HepG2 (cell line): ENCODE data around the gene IGF2. TPM values are rescaled to one million over a fixed set of nuclear protein-coding genes. Genes with fewer than 3 reads are reported as not detected.

ENCODE experiments used
- CBX5 ChIP-seq: sonication (generic); formaldehyde crosslinking; IDR thresholded peaks from 2 replicates; pipeline ENCODE4 v1.4.0; 2020; ENCODE audit warnings: missing genetic modification reagents, borderline replicate concordance
- CENPX ChIP-seq: sonication (generic); formaldehyde crosslinking; IDR thresholded peaks from 2 replicates; pipeline ENCODE4 v1.9.0; 2021; ENCODE audit warnings: mild to moderate bottlenecking, missing genetic modification reagents, moderate library complexity
- HOXA7 ChIP-seq: sonication (generic); formaldehyde crosslinking; IDR thresholded peaks from 2 replicates; pipeline ENCODE4 v1.8.1; 2022; ENCODE audit warnings: mild to moderate bottlenecking, missing genetic modification reagents, moderate library complexity
- MAFK ChIP-seq, 2 experiments: IDR thresholded peaks in 1 of 2; conservative IDR thresholded peaks in 1 of 2; 2 replicates each; pipeline ENCODE4 v1.6.1; 2011; ENCODE audit warnings: improper control_type of control experiment in 2 of 2, low read length in 2 of 2
- MYNN ChIP-seq: sonication (generic); formaldehyde crosslinking; IDR thresholded peaks from 2 replicates; pipeline ENCODE4 v1.4.0; 2020; ENCODE audit warnings: mild to moderate bottlenecking, low read depth, missing genetic modification reagents
- NKX3-1 ChIP-seq: sonication (generic); formaldehyde crosslinking; IDR thresholded peaks from 2 replicates; pipeline ENCODE4 v1.5.0; 2020; ENCODE audit warnings: missing genetic modification reagents
- NRL ChIP-seq: sonication (generic); formaldehyde crosslinking; IDR thresholded peaks from 2 replicates; pipeline ENCODE4 v1.5.0; 2020; ENCODE audit warnings: missing genetic modification reagents, mild to moderate bottlenecking, moderate library complexity, borderline replicate concordance
- REL ChIP-seq: sonication (generic); formaldehyde crosslinking; conservative IDR thresholded peaks from 2 replicates; pipeline ENCODE4 v1.8.0; 2022; ENCODE audit warnings: mild to moderate bottlenecking, missing genetic modification reagents, moderate library complexity
- SNAI1 ChIP-seq: sonication (generic); formaldehyde crosslinking; IDR thresholded peaks from 2 replicates; pipeline ENCODE4 v1.5.0; 2020; ENCODE audit warnings: mild to moderate bottlenecking, missing genetic modification reagents, borderline replicate concordance
- XRCC5 ChIP-seq: fragments of 200-400 bp; formaldehyde crosslinking; optimal IDR thresholded peaks from 2 replicates; pipeline ENCODE3; 2017; ENCODE audit warnings: mild to moderate bottlenecking, low read length
- ZMYM2 ChIP-seq: sonication (generic); formaldehyde crosslinking; IDR thresholded peaks from 2 replicates; pipeline ENCODE4 v1.8.0; 2022; ENCODE audit warnings: mild to moderate bottlenecking, missing genetic modification reagents
- ZNF672 ChIP-seq: sonication (generic); formaldehyde crosslinking; IDR thresholded peaks from 2 replicates; pipeline ENCODE4 v1.8.1; 2022; ENCODE audit warnings: missing genetic modification reagents
- ZSCAN31 ChIP-seq: sonication (generic); formaldehyde crosslinking; IDR thresholded peaks from 2 replicates; pipeline ENCODE4 v1.5.0; 2020; ENCODE audit warnings: low read depth, mild to moderate bottlenecking, missing genetic modification reagents
- polyA plus RNA-seq, 8 experiments: library from polyadenylated mRNA; depleted of rRNA in 3 of 8; stranded (reverse) in 7 of 8; unstranded in 1 of 8; fragments of >200 nt; fragmentation: Illumina TruSeq in 4 of 8; extraction: Trizol in 4 of 8; gene quantifications; 2 replicates each; pipeline versions ENCODE4 v1.2.1 to v1.2.3, GENCODE V29; 2011 to 2016; ENCODE audit warnings: low read depth in 4 of 8, missing spikeins in 1 of 8, mixed read lengths in 1 of 8; ENCODE audit not compliant: insufficient read depth in 1 of 8
- total RNA-seq, 5 experiments: library from RNA; depleted of rRNA; stranded (reverse); fragments of >200 nt; fragmentation: Illumina TruSeq; extraction: Trizol; gene quantifications; 2 replicates each; pipeline ENCODE4 v1.2.3, GENCODE V29; 2016; ENCODE audit warnings: low read depth in 1 of 5
- TF ChIP-seq, protein P1 (sequence below): sonication (generic); formaldehyde crosslinking; IDR thresholded peaks from 2 replicates; pipeline ENCODE4 v1.4.0; 2020; ENCODE audit warnings: mild to moderate bottlenecking, missing genetic modification reagents
- TF ChIP-seq, protein P2 (sequence below): IDR thresholded peaks from 2 replicates; pipeline ENCODE4 v1.6.1; 2016; ENCODE audit warnings: missing compliant biosample characterization, missing genetic modification reagents, borderline replicate concordance
- TF ChIP-seq, protein P3 (sequence below): fragments of 450-650 bp; IDR thresholded peaks from 2 replicates; pipeline ENCODE4 v1.6.1; 2017
- TF ChIP-seq, protein P4 (sequence below): sonication (generic); formaldehyde crosslinking; IDR thresholded peaks from 2 replicates; pipeline ENCODE4 v1.4.0; 2020; ENCODE audit warnings: missing genetic modification reagents, borderline replicate concordance

IGF2 gene
- total and polyA plus RNA-seq, 2 of the 13 experiments (the other 11 are each of a cell fraction or from before 2014, with no cell fraction given): 79.1 to 254 TPM

DNA sequence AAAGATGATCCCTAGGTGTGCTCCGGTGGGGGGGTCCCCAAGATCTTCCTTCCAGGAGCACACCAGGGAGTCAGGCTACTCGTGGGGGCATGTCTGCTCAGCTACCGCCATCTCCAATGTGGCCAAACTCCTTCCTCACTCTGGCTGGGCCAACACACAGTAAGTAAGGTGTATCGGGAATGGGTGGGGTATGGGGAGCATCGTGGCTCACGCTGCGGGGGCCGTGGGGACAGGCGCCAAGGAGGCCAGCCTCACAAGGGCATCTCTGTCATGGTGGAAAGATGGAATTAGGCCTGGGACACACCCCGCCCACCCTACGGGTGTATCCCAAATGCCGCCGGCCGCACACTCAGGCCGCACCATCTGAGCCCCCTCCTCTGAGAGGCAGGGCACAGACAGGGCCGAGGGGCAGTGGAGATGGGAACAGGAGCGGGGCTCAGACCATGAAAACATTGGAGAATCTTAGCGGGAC lies 8.3 kb downstream of the IGF2 start (continued):
- TF ChIP-seq SNAI1 (CRISPR knock-in tag): no peak
- peak; percentile 18; the same call in 1 of the 2 replicates for TF ChIP-seq NRL
- TF ChIP-seq, protein P1, sequence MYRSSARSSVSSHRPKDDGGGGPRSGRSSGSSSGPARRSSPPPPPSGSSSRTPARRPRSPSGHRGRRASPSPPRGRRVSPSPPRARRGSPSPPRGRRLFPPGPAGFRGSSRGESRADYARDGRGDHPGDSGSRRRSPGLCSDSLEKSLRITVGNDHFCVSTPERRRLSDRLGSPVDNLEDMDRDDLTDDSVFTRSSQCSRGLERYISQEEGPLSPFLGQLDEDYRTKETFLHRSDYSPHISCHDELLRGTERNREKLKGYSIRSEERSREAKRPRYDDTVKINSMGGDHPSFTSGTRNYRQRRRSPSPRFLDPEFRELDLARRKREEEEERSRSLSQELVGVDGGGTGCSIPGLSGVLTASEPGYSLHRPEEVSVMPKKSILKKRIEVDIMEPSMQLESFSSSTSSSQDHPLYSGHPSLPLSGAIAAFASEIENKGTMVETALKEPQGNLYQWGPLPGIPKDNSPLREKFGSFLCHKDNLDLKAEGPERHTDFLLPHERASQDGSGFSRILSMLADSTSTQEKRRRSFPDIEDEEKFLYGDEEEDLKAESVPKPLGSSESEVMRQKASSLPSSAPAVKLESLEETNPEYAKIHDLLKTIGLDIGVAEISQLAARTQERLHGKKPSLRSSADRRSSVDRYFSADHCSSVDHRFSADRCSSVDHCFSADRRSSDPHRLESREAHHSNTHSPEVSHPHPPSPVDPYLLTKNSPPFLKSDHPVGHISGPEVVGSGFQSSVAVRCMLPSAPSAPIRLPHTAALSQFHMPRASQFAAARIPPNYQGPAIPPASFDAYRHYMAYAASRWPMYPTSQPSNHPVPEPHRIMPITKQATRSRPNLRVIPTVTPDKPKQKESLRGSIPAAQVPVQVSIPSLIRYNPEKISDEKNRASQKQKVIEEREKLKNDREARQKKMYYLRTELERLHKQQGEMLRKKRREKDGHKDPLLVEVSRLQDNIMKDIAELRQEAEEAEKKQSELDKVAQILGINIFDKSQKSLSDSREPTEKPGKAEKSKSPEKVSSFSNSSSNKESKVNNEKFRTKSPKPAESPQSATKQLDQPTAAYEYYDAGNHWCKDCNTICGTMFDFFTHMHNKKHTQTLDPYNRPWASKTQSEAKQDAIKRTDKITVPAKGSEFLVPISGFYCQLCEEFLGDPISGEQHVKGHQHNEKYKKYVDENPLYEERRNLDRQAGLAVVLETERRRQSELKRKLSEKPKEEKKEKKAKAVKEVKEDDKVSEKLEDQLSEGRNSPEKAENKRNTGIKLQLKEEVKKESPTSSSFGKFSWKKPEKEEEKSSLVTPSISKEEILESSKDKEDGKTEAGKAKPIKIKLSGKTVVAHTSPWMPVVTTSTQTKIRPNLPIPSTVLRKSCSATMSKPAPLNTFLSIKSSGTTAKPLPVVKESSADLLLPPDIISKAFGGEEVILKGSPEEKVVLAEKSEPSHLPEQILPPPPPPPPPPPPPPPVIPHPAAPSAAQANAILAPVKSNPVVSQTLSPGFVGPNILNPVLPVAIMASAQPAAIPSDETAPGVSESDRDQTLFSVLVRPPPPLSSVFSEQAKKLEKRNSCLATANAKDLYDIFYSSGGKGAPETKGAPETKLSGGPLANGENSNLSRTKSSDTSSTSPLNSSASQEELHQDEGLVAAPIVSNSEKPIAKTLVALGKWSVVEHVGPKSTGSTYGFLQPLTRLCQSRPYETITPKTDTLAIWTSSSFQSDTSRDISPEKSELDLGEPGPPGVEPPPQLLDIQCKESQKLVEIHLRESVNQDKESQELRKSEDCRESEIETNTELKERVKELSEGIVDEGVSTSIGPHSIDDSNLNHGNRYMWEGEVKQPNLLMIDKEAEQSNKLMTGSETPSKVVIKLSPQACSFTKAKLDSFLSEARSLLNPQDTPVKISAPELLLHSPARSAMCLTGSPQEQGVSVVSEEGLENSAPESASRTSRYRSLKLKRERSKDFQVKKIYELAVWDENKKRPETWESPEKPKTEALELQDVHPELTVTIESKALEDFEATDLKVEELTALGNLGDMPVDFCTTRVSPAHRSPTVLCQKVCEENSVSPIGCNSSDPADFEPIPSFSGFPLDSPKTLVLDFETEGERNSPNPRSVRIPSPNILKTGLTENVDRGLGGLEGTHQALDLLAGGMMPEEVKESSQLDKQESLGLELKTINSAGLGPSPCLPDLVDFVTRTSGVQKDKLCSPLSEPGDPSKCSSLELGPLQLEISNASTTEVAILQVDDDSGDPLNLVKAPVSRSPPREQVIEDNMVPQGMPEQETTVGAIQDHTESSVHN (CRISPR knock-in tag): no peak
- TF ChIP-seq MYNN (CRISPR knock-in tag): no peak
- no peak for TF ChIP-seq HOXA7 (CRISPR knock-in tag)
- no peak for TF ChIP-seq MAFK (conservative IDR thresholded peaks at IDR 0.05 in 1 of 2, IDR thresholded peaks at IDR 0.05 in 1 of 2; ENCODE audit: low read length in 2 of 2)
- TF ChIP-seq ZNF672 (CRISPR knock-in tag): no peak; the same call in 1 of the 2 replicates
- TF ChIP-seq ZMYM2 (CRISPR knock-in tag): no peak
- TF ChIP-seq, protein P2, sequence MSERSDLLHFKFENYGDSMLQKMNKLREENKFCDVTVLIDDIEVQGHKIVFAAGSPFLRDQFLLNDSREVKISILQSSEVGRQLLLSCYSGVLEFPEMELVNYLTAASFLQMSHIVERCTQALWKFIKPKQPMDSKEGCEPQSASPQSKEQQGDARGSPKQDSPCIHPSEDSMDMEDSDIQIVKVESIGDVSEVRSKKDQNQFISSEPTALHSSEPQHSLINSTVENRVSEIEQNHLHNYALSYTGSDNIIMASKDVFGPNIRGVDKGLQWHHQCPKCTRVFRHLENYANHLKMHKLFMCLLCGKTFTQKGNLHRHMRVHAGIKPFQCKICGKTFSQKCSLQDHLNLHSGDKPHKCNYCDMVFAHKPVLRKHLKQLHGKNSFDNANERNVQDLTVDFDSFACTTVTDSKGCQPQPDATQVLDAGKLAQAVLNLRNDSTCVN (CRISPR knock-in tag): 0 out of 2 replicates have a peak, but pooled peaks have one; percentile 38
- TF ChIP-seq REL: no peak
- TF ChIP-seq, protein P3, sequence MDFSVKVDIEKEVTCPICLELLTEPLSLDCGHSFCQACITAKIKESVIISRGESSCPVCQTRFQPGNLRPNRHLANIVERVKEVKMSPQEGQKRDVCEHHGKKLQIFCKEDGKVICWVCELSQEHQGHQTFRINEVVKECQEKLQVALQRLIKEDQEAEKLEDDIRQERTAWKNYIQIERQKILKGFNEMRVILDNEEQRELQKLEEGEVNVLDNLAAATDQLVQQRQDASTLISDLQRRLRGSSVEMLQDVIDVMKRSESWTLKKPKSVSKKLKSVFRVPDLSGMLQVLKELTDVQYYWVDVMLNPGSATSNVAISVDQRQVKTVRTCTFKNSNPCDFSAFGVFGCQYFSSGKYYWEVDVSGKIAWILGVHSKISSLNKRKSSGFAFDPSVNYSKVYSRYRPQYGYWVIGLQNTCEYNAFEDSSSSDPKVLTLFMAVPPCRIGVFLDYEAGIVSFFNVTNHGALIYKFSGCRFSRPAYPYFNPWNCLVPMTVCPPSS: no peak
- TF ChIP-seq CENPX: no peak
- TF ChIP-seq CBX5 (CRISPR knock-in tag): no peak
- TF ChIP-seq, protein P4, sequence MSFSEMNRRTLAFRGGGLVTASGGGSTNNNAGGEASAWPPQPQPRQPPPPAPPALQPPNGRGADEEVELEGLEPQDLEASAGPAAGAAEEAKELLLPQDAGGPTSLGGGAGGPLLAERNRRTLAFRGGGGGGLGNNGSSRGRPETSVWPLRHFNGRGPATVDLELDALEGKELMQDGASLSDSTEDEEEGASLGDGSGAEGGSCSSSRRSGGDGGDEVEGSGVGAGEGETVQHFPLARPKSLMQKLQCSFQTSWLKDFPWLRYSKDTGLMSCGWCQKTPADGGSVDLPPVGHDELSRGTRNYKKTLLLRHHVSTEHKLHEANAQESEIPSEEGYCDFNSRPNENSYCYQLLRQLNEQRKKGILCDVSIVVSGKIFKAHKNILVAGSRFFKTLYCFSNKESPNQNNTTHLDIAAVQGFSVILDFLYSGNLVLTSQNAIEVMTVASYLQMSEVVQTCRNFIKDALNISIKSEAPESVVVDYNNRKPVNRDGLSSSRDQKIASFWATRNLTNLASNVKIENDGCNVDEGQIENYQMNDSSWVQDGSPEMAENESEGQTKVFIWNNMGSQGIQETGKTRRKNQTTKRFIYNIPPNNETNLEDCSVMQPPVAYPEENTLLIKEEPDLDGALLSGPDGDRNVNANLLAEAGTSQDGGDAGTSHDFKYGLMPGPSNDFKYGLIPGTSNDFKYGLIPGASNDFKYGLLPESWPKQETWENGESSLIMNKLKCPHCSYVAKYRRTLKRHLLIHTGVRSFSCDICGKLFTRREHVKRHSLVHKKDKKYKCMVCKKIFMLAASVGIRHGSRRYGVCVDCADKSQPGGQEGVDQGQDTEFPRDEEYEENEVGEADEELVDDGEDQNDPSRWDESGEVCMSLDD (CRISPR knock-in tag): no peak
- TF ChIP-seq NKX3-1 (CRISPR knock-in tag): no peak
- TF ChIP-seq ZSCAN31 (CRISPR knock-in tag): no peak
- peak; percentile 10 for TF ChIP-seq XRCC5
